Neural progenitor cell (in vitro differentiated cells): Measurements from ENCODE around the gene CTRL. TPM values are rescaled to one million over a fixed set of nuclear protein-coding genes. Genes with fewer than 3 reads are reported as not detected.

ENCODE experiments used
- DNase-seq: peaks from one replicate; pipeline ENCODE4 v3.0.0-alpha.2; 2016; ENCODE audit warnings: low spot score
- H2AFZ ChIP-seq: fragments of 200-600 bp; sonication (generic); replicated peaks from 2 replicates; pipeline ENCODE4 v1.6.1; 2016; ENCODE audit warnings: antibody characterized with exemption
- H3F3A ChIP-seq: fragments of 200-600 bp; sonication (generic); 2 replicates; pipeline ENCODE4 v1.6.1; 2016; ENCODE audit warnings: antibody characterized with exemption, low read depth
- H3K27ac ChIP-seq: fragments of 200-600 bp; sonication (generic); 2 replicates; pipeline ENCODE4 v1.5.1; 2016; ENCODE audit warnings: mild to moderate bottlenecking
- H3K27me3 ChIP-seq: fragments of 200-600 bp; sonication (generic); 2 replicates; pipeline ENCODE4 v1.6.1; 2016; ENCODE audit warnings: mild to moderate bottlenecking, moderate library complexity
- H3K36me3 ChIP-seq: fragments of 200-600 bp; sonication (generic); 2 replicates; pipeline ENCODE4 v1.5.1; 2016
- H3K4me1 ChIP-seq: fragments of 200-600 bp; sonication (generic); 2 replicates; pipeline ENCODE4 v1.6.1; 2016; ENCODE audit warnings: mixed run types
- H3K4me2 ChIP-seq: fragments of 200-600 bp; sonication (generic); 2 replicates; pipeline ENCODE4 v1.6.1; 2016
- H3K4me3 ChIP-seq: fragments of 200-600 bp; sonication (generic); 2 replicates; pipeline ENCODE4 v1.5.1; 2016
- H3K79me2 ChIP-seq: fragments of 200-600 bp; sonication (generic); 2 replicates; pipeline ENCODE4 v1.6.1; 2016; ENCODE audit warnings: low read depth
- H3K9ac ChIP-seq: fragments of 200-600 bp; sonication (generic); 2 replicates; pipeline ENCODE4 v1.6.1; 2016
- H3K9me3 ChIP-seq: fragments of 200-600 bp; sonication (generic); 2 replicates; pipeline ENCODE4 v1.5.1; 2016; ENCODE audit warnings: low read depth
- H4K20me1 ChIP-seq: fragments of 200-600 bp; sonication (generic); 2 replicates; pipeline ENCODE4 v1.6.1; 2016; ENCODE audit warnings: low read depth
- H3K27ac Mint-ChIP-seq: 3 replicates; pipeline ENCODE4 v1.8.0; 2021; ENCODE audit warnings: mixed read lengths
- H3K27me3 Mint-ChIP-seq: 2 replicates; pipeline ENCODE4 v1.8.0; 2022; ENCODE audit warnings: low read depth, mild to moderate bottlenecking, inconsistent platforms, moderate library complexity, mixed read lengths; ENCODE audit not compliant: insufficient read depth
- H3K36me3 Mint-ChIP-seq: 3 replicates; pipeline ENCODE4 v1.8.0; 2021; ENCODE audit warnings: mixed read lengths
- H3K4me1 Mint-ChIP-seq: 3 replicates; pipeline ENCODE4 v1.8.0; 2021; ENCODE audit warnings: mixed read lengths
- H3K4me3 Mint-ChIP-seq: 3 replicates; pipeline ENCODE4 v1.8.0; 2021; ENCODE audit warnings: mild to moderate bottlenecking, moderate library complexity, mixed read lengths
- H3K9me3 Mint-ChIP-seq: 3 replicates; pipeline ENCODE4 v1.8.0; 2020; ENCODE audit warnings: mixed read lengths
- EZH2 ChIP-seq: fragments of 200-600 bp; sonication (generic); IDR thresholded peaks from 2 replicates; pipeline ENCODE4 v1.6.1; 2017; ENCODE audit warnings: antibody characterized with exemption, mild to moderate bottlenecking, moderate library complexity
- EZH2phosphoT487 ChIP-seq: fragments of 200-600 bp; sonication (generic); IDR thresholded peaks from 2 replicates; pipeline ENCODE4 v1.6.1; 2017; ENCODE audit warnings: antibody characterized with exemption
- total RNA-seq: library from RNA; depleted of rRNA; stranded (reverse); fragments of >200 nt; gene quantifications from 2 replicates; pipeline ENCODE4 v1.2.3, GENCODE V29; 2015; ENCODE audit warnings: low replicate concordance
- TF ChIP-seq, protein P1 (sequence below): fragments of 200-600 bp; sonication (generic); IDR thresholded peaks from 2 replicates; pipeline ENCODE4 v1.5.1; 2017; ENCODE audit warnings: antibody characterized with exemption, mild to moderate bottlenecking

The CTRL gene
- total RNA-seq, 1 donor from 2014 or later: 0.45 TPM

DNA sequence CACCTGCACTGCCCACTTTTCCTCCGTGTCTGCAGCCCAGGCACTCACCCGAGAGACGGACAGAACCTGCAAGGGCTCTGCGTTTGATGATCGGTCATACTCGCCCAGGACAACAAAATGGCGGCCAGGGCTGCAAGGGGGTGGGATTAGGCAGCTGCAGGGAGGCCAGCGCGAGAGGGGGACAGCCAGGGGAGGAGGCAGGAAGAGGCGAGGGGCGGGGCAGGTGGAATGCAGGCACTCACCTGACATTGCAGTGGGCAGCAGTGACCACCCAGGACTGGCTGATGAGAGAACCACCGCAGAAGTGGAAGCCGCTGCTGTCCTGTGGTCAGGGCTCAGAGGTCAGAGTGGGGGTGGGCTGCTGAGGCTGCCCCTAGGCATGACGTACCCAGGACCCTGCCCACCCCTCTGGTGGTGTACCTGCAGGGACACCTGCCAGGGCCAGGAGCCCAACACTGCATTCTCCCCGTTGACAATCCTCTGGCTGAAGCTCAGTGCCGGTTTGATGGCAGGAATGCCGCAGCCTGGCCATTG, 917 bp downstream of the CTRL start:
- H3K36me3 Mint-ChIP-seq: peaks cover 5% of the 10 kb centered on the region
- Histone ChIP-seq H3K27ac (no peak overlapping the region), H3K27me3 (no peaks in the 10 kb centered on the region), H3K4me1 (peaks cover 6% of the 10 kb centered on the region), H3K9ac (no peak overlapping the region), H3F3A (peaks cover 8% of the 10 kb centered on the region), H3K4me3 (no peak overlapping the region), H4K20me1 (peaks cover 34% of the 10 kb centered on the region), H3K4me2 (no peak overlapping the region), H3K9me3 (no peaks in the 10 kb centered on the region), H3K79me2 (no peaks in the 10 kb centered on the region), H3K36me3 (no peaks in the 10 kb centered on the region), H2AFZ (no peak overlapping the region)
- no peak overlapping the region for H3K4me3 Mint-ChIP-seq
- TF ChIP-seq EZH2phosphoT487 (no peak), EZH2 (no peak)
- TF ChIP-seq, protein P1, sequence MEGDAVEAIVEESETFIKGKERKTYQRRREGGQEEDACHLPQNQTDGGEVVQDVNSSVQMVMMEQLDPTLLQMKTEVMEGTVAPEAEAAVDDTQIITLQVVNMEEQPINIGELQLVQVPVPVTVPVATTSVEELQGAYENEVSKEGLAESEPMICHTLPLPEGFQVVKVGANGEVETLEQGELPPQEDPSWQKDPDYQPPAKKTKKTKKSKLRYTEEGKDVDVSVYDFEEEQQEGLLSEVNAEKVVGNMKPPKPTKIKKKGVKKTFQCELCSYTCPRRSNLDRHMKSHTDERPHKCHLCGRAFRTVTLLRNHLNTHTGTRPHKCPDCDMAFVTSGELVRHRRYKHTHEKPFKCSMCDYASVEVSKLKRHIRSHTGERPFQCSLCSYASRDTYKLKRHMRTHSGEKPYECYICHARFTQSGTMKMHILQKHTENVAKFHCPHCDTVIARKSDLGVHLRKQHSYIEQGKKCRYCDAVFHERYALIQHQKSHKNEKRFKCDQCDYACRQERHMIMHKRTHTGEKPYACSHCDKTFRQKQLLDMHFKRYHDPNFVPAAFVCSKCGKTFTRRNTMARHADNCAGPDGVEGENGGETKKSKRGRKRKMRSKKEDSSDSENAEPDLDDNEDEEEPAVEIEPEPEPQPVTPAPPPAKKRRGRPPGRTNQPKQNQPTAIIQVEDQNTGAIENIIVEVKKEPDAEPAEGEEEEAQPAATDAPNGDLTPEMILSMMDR: no peak
- peaks cover 10% of the 10 kb centered on the region for H3K27me3 Mint-ChIP-seq
- H3K27ac Mint-ChIP-seq: no peak overlapping the region
- H3K9me3 Mint-ChIP-seq: no peaks in the 10 kb centered on the region
- peaks cover 13% of the 10 kb centered on the region for H3K4me1 Mint-ChIP-seq
- DNase-seq: no peak

GRCh38 chr16:67930191-67930590, 1.5 kb downstream of the CTRL start:
- Mint-ChIP-seq H3K4me3 (no peak overlapping the region), H3K4me1 (peaks cover 11% of the 10 kb centered on the region), H3K36me3 (peaks cover 5% of the 10 kb centered on the region), H3K27me3 (peaks cover 10% of the 10 kb centered on the region), H3K27ac (no peak overlapping the region), H3K9me3 (no peaks in the 10 kb centered on the region)
- Histone ChIP-seq H3K79me2 (no peaks in the 10 kb centered on the region), H3K4me3 (no peak overlapping the region), H3K9ac (no peak overlapping the region), H3K27me3 (no peaks in the 10 kb centered on the region), H3K27ac (no peak overlapping the region), H3F3A (peaks cover 7% of the 10 kb centered on the region), H4K20me1 (peaks cover 36% of the 10 kb centered on the region), H3K4me1 (peaks cover 5% of the 10 kb centered on the region), H2AFZ (no peak overlapping the region), H3K9me3 (no peaks in the 10 kb centered on the region), H3K36me3 (no peaks in the 10 kb centered on the region), H3K4me2 (no peak overlapping the region)
- TF ChIP-seq EZH2: no peak
- TF ChIP-seq EZH2phosphoT487: no peak
- no peak for DNase-seq

DNA sequence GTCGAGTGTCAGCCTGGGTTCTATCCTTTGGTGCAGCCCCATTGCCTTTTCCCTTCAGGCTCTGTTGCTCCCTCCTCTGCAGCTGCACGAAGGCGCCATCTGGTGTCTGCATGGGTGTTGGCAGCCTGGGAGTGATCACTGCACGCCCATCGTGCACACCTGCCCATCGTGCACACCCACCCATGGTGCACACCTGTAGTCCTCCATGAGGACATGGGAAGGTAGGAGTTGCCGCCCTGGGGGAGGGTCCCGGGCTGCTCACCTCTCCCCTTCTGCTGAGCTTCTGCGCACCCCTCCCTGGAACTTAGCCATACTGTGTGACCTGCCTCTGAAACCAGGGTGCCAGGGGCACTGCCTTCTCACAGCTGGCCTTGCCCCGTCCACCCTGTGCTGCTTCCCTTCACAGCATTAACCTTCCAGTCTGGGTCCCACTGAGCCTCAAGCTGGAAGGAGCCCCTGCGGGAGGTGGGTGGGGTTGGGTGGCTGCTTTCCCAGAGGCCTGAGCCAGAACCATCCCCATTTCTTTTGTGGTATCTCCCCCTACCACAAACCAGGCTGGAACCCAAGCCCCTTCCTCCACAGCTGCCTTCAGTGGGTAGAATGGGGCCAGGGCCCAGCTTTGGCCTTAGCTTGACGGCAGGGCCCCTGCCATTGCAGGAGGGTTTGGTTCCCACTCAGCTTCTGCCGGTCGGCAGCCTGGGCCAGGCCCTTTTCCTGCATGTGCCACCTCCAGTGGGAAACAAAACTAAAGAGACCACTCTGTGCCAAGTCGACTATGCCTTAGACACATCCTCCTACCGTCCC, 2.9 kb downstream of the CTRL start:
- peaks cover 38% of the 10 kb centered on the region for H4K20me1 ChIP-seq

More for the DNA sequence above, 2.9 kb downstream of the CTRL start:
- no peaks in the 10 kb centered on the region for H3K9me3 ChIP-seq
- Mint-ChIP-seq H3K27me3 (peaks cover 8% of the 10 kb centered on the region), H3K27ac (no peak overlapping the region), H3K9me3 (no peaks in the 10 kb centered on the region), H3K4me3 (no peak overlapping the region), H3K36me3 (peaks cover 5% of the 10 kb centered on the region), H3K4me1 (no peaks in the 10 kb centered on the region)
- H3K27me3 ChIP-seq: no peaks in the 10 kb centered on the region
- no peak overlapping the region for H3K4me2 ChIP-seq
- H3F3A ChIP-seq: no peaks in the 10 kb centered on the region
- DNase-seq: peak; percentile 79
- no peak for TF ChIP-seq EZH2
- TF ChIP-seq, protein P1: peak; percentile 80
- no peak for TF ChIP-seq EZH2phosphoT487
- no peak overlapping the region for H2AFZ ChIP-seq
- no peak overlapping the region for H3K27ac ChIP-seq
- no peak overlapping the region for H3K9ac ChIP-seq
- no peaks in the 10 kb centered on the region for H3K4me1 ChIP-seq
- no peaks in the 10 kb centered on the region for H3K79me2 ChIP-seq
- H3K4me3 ChIP-seq: no peak overlapping the region
- H3K36me3 ChIP-seq: no peaks in the 10 kb centered on the region
